ENCODE measurements around the gene SLC12A8. TPM values are rescaled to one million over a fixed set of nuclear protein-coding genes. Genes with fewer than 3 reads are reported as not detected.

Gene SLC12A8
- total and polyA plus RNA-seq, 4 experiments from 2014 or later: not detected

GRCh38 chr3:125118600-125118999 lies 93.9 kb downstream of the SLC12A8 start:
- ChIA-PET CTCF (ENCODE audit: partially characterized antibody) (no interaction called here), POLR2A (ENCODE audit: partially characterized antibody) (no interaction called here)
- Histone ChIP-seq H3K4me1 (ENCODE audit: insufficient read depth, low read length) (peaks cover 25% of the 10 kb centered on the region), H3K27me3 (ENCODE audit: insufficient read depth, low read length) (no peaks in the 10 kb centered on the region), H3K27ac (ENCODE audit: low read depth, low read length) (no peak overlapping the region), H3K9me3 (ENCODE audit: control insufficient read depth in 1 of 2, low read length in 2 of 2) (no peaks in the 10 kb centered on the region), H3K36me3 (ENCODE audit: insufficient read depth, low read length) (no peaks in the 10 kb centered on the region), H3K4me3 (ENCODE audit: low read length in 2 of 2) (no peak overlapping the region)
- DNase-seq: no peak
- intact Hi-C loops (cut with micrococcal nuclease): no loop called here
- peak overlapping the region in 1 of 8 donors; percentile 62 for H3K4me3 Mint-ChIP-seq
- H3K36me3 Mint-ChIP-seq: no peaks in the 10 kb centered on the region
- peaks cover 16 to 30% (median 23%) of the 10 kb centered on the region in 4 donors for H3K4me1 Mint-ChIP-seq
- no peaks in the 10 kb centered on the region for H3K27me3 Mint-ChIP-seq
- H3K9me3 Mint-ChIP-seq: peaks cover 0 to 3% (median 0%) of the 10 kb centered on the region in 8 donors
- peak overlapping the region in 2 of 7 donors; percentile 68 to 86 for H3K27ac Mint-ChIP-seq

GRCh38 chr3:125117631-125118191 lies 94.8 kb downstream of the SLC12A8 start:
- intact Hi-C loops (cut with micrococcal nuclease): no loop called here
- CTCF ChIA-PET (ENCODE audit: partially characterized antibody): no interaction called here
- Histone ChIP-seq H3K27me3 (ENCODE audit: insufficient read depth, low read length) (no peaks in the 10 kb centered on the region), H3K27ac (ENCODE audit: low read depth, low read length) (no peak overlapping the region), H3K36me3 (ENCODE audit: insufficient read depth, low read length) (no peaks in the 10 kb centered on the region), H3K4me3 (ENCODE audit: low read length in 2 of 2) (no peak overlapping the region), H3K4me1 (ENCODE audit: insufficient read depth, low read length) (peaks cover 25% of the 10 kb centered on the region), H3K9me3 (ENCODE audit: control insufficient read depth in 1 of 2, low read length in 2 of 2) (no peaks in the 10 kb centered on the region)
- Mint-ChIP-seq H3K9me3 (peaks cover 0 to 2% (median 0%) of the 10 kb centered on the region in 8 donors), H3K4me1 (peaks cover 16 to 30% (median 23%) of the 10 kb centered on the region in 4 donors), H3K27me3 (no peaks in the 10 kb centered on the region), H3K4me3 (no peak overlapping the region), H3K36me3 (no peaks in the 10 kb centered on the region), H3K27ac (no peak overlapping the region)
- no peak for DNase-seq
- POLR2A ChIA-PET (ENCODE audit: partially characterized antibody): no interaction called here

GRCh38 chr3:125116311-125117080 lies 96.1 kb downstream of the SLC12A8 start:
- no peaks in the 10 kb centered on the region for H3K27me3 ChIP-seq (ENCODE audit: insufficient read depth, low read length)
- H3K4me1 ChIP-seq (ENCODE audit: insufficient read depth, low read length): peaks cover 24% of the 10 kb centered on the region
- Mint-ChIP-seq H3K4me3 (no peak overlapping the region), H3K9me3 (peaks cover 0 to 2% (median 0%) of the 10 kb centered on the region in 8 donors), H3K27me3 (no peaks in the 10 kb centered on the region), H3K36me3 (no peaks in the 10 kb centered on the region), H3K4me1 (peaks cover 12 to 26% (median 19%) of the 10 kb centered on the region in 4 donors), H3K27ac (no peak overlapping the region)
- no peak overlapping the region for H3K4me3 ChIP-seq (ENCODE audit: low read length in 2 of 2)
- no peaks in the 10 kb centered on the region for H3K9me3 ChIP-seq (ENCODE audit: control insufficient read depth in 1 of 2, low read length in 2 of 2)
- ChIA-PET CTCF (ENCODE audit: partially characterized antibody) (interaction anchor here (1.3 kb wide), 1 partner anchor 24 kb away, joined by 4 read pairs; no protein-coding TSS in a partner anchor), POLR2A (ENCODE audit: partially characterized antibody) (no interaction called here)
- intact Hi-C loops (cut with micrococcal nuclease): loop anchor here (1.0 kb wide), 1 partner anchor 26 kb away; no protein-coding TSS in a partner anchor
- no peak for DNase-seq
- no peak overlapping the region for H3K27ac ChIP-seq (ENCODE audit: low read depth, low read length)
- no peaks in the 10 kb centered on the region for H3K36me3 ChIP-seq (ENCODE audit: insufficient read depth, low read length)

GRCh38 chr3:125115640-125116039 lies 96.9 kb downstream of the SLC12A8 start:
- peaks cover 8 to 17% (median 12%) of the 10 kb centered on the region in 4 donors for H3K4me1 Mint-ChIP-seq
- intact Hi-C loops (cut with micrococcal nuclease): loop anchor here (1.0 kb wide), 1 partner anchor 27 kb away; no protein-coding TSS in a partner anchor
- Histone ChIP-seq H3K4me1 (ENCODE audit: insufficient read depth, low read length) (peaks cover 15% of the 10 kb centered on the region), H3K4me3 (ENCODE audit: low read length in 2 of 2) (no peak overlapping the region), H3K27ac (ENCODE audit: low read depth, low read length) (no peak overlapping the region), H3K36me3 (ENCODE audit: insufficient read depth, low read length) (no peaks in the 10 kb centered on the region), H3K27me3 (ENCODE audit: insufficient read depth, low read length) (no peaks in the 10 kb centered on the region), H3K9me3 (ENCODE audit: control insufficient read depth in 1 of 2, low read length in 2 of 2) (no peaks in the 10 kb centered on the region)
- no peak overlapping the region for H3K27ac Mint-ChIP-seq
- H3K9me3 Mint-ChIP-seq: peaks cover 0 to 2% (median 0%) of the 10 kb centered on the region in 8 donors
- POLR2A ChIA-PET (ENCODE audit: partially characterized antibody): no interaction called here
- DNase-seq: no peak
- H3K27me3 Mint-ChIP-seq: no peaks in the 10 kb centered on the region
- CTCF ChIA-PET (ENCODE audit: partially characterized antibody): no interaction called here
- no peak overlapping the region for H3K4me3 Mint-ChIP-seq
- H3K36me3 Mint-ChIP-seq: no peaks in the 10 kb centered on the region

- Histone ChIP-seq H3K4me3 (ENCODE audit: low read length in 2 of 2) (no peak overlapping the region), H3K4me1 (ENCODE audit: insufficient read depth, low read length) (no peaks in the 10 kb centered on the region), H3K9me3 (ENCODE audit: control insufficient read depth in 1 of 2, low read length in 2 of 2) (no peaks in the 10 kb centered on the region), H3K36me3 (ENCODE audit: insufficient read depth, low read length) (no peaks in the 10 kb centered on the region), H3K27me3 (ENCODE audit: insufficient read depth, low read length) (no peaks in the 10 kb centered on the region), H3K27ac (ENCODE audit: low read depth, low read length) (no peak overlapping the region)
- Mint-ChIP-seq H3K4me1 (peaks cover 0 to 5% (median 2%) of the 10 kb centered on the region in 4 donors), H3K4me3 (no peak overlapping the region), H3K9me3 (no peaks in the 10 kb centered on the region), H3K27ac (no peak overlapping the region), H3K27me3 (no peaks in the 10 kb centered on the region), H3K36me3 (no peaks in the 10 kb centered on the region)
- DNase-seq: no peak
- intact Hi-C loops (cut with micrococcal nuclease): no loop called here
- CTCF ChIA-PET (ENCODE audit: partially characterized antibody): no interaction called here
- POLR2A ChIA-PET (ENCODE audit: partially characterized antibody): no interaction called here
Observed at GRCh38 chr3:125112981-125113380, 99.6 kb downstream of the SLC12A8 start.

DNA sequence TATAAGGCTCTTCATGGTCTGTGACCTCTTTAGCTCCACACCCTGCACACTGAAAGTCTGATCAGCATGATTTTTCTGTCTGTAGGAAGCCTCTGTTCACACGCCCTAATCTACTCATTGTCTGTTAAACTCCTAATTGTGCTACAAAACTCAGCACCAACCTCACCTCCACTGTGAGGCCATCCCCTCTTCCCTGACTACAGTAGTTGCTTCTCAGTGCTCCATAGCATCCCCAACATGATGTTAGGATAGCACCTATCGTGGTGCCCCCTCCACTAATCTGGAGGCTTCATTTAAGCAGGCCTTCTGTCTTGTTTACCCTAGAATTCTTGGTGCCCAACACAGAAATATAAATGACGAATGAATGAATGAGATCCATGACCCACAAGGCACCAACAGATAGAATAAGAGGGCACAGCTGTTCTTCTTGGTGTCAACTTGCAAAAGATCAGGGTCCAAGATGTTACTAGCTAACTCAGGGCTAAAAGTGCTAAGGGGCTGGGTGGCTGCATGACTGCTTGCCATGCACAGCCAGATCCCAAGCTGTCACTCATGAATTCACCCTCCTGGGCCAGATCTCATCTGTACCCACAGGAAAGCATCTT lies 101.6 kb downstream of the SLC12A8 start:
- no peaks in the 10 kb centered on the region for H3K27me3 ChIP-seq (ENCODE audit: insufficient read depth, low read length)
- no peaks in the 10 kb centered on the region for H3K36me3 ChIP-seq (ENCODE audit: insufficient read depth, low read length)
- peaks cover 0 to 3% of the 10 kb centered on the region in 2 donors for H3K27me3 Mint-ChIP-seq
- CTCF ChIA-PET (ENCODE audit: partially characterized antibody): no interaction called here
- intact Hi-C loops (cut with micrococcal nuclease): no loop called here
- no peaks in the 10 kb centered on the region for H3K36me3 Mint-ChIP-seq
- H3K4me3 Mint-ChIP-seq: no peak overlapping the region
- H3K4me1 Mint-ChIP-seq: peaks cover 0 to 5% (median under 1%) of the 10 kb centered on the region in 4 donors
- DNase-seq: no peak
- no peaks in the 10 kb centered on the region for H3K4me1 ChIP-seq (ENCODE audit: insufficient read depth, low read length)
- H3K9me3 ChIP-seq (ENCODE audit: control insufficient read depth in 1 of 2, low read length in 2 of 2): no peaks in the 10 kb centered on the region
- H3K27ac ChIP-seq (ENCODE audit: low read depth, low read length): no peak overlapping the region
- POLR2A ChIA-PET (ENCODE audit: partially characterized antibody): no interaction called here
- no peak overlapping the region for H3K4me3 ChIP-seq (ENCODE audit: low read length in 2 of 2)
- no peak overlapping the region for H3K27ac Mint-ChIP-seq
- no peaks in the 10 kb centered on the region for H3K9me3 Mint-ChIP-seq

GRCh38 chr3:125110016-125110875 lies 102.3 kb downstream of the SLC12A8 start:
- no peaks in the 10 kb centered on the region for H3K4me1 Mint-ChIP-seq
- Histone ChIP-seq H3K9me3 (ENCODE audit: control insufficient read depth in 1 of 2, low read length in 2 of 2) (no peaks in the 10 kb centered on the region), H3K4me1 (ENCODE audit: insufficient read depth, low read length) (no peaks in the 10 kb centered on the region), H3K36me3 (ENCODE audit: insufficient read depth, low read length) (no peaks in the 10 kb centered on the region), H3K4me3 (ENCODE audit: low read length in 2 of 2) (no peak overlapping the region), H3K27me3 (ENCODE audit: insufficient read depth, low read length) (no peaks in the 10 kb centered on the region), H3K27ac (ENCODE audit: low read depth, low read length) (no peak overlapping the region)
- peaks cover 1 to 3% of the 10 kb centered on the region in 2 donors for H3K27me3 Mint-ChIP-seq
- intact Hi-C loops (cut with micrococcal nuclease): no loop called here
- ChIA-PET POLR2A (ENCODE audit: partially characterized antibody) (no interaction called here), CTCF (ENCODE audit: partially characterized antibody) (no interaction called here)
- no peak for DNase-seq
- no peaks in the 10 kb centered on the region for H3K36me3 Mint-ChIP-seq
- H3K9me3 Mint-ChIP-seq: peaks cover 0 to 5% (median under 1%) of the 10 kb centered on the region in 8 donors
- H3K4me3 Mint-ChIP-seq: no peak overlapping the region
- no peak overlapping the region for H3K27ac Mint-ChIP-seq
